Measurements from ENCODE around the gene MARCO. TPM values are rescaled to one million over a fixed set of nuclear protein-coding genes. Genes with fewer than 3 reads are reported as not detected.

The MARCO gene
- total and polyA plus RNA-seq, 2 donors (not counting 3 experiments of a cell fraction or from before 2014, with no cell fraction given): not detected

DNA sequence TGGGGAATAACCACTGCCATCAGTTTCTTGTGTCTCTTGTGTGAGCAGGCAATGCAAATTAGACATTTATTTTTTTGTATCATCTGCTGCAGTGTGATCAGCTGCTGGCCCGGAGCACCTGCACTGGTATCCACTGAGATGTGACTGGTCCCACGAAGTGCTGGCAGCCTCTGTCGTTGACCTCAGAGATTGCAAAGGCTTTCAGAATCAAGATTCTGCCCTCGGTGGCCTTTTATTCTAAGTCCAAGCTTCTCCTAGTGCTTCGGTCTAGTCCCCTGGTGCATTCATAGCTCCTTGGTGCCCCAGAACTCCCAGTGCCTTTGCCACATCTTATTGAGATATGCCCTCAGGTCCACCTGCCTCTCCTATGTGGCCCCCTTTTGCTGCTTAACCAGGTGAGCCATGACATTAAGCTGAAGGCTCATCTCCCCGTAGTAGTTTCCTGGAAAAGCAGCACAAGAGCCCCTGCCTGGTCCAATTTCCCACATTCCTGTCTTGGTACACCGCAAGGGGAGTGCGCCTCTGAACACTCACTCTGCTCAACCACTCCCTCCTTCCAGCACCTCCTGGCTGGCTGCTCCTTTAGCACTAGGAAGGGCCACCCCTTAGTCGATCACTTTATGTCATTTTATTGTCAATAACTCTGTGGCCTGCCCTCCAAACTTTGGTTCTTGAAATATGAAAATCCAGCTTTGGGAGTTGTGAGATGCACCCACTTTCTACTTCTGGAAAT, 27.1 kb upstream of the MARCO start:
- no peaks in the 10 kb centered on the region for H3K9me1 ChIP-seq (replicated peaks; ENCODE audit: control insufficient read depth, extremely low read depth, insufficient read depth, low read length)
- H3K4me2 ChIP-seq (ENCODE audit: insufficient read depth, low read length): no peak overlapping the region
- FAIRE-seq (no peak), DNase-seq (ENCODE audit: low read depth, low spot score) (no peak)
- no peak overlapping the region for H3K27ac ChIP-seq (ENCODE audit: insufficient read depth, low read depth, low read length)
- BruUV-seq (replicated peaks): no TSS peak
- no peaks in the 10 kb centered on the region for H3K79me2 ChIP-seq (ENCODE audit: control insufficient read depth, insufficient read depth, low read length)
- H3K36me3 ChIP-seq (ENCODE audit: control insufficient read depth in 2 of 2, extremely low read depth in 1 of 2, insufficient read depth in 2 of 2, low read length in 2 of 2): no peaks in the 10 kb centered on the region
- H3K27me3 ChIP-seq (ENCODE audit: control insufficient read depth in 2 of 2, insufficient read depth in 2 of 2, low read length in 2 of 2): no peaks in the 10 kb centered on the region
- H4K20me1 ChIP-seq (replicated peaks; ENCODE audit: control insufficient read depth, extremely low read depth, insufficient read depth, low read length): no peaks in the 10 kb centered on the region
- no peaks in the 10 kb centered on the region for H3K4me1 ChIP-seq (ENCODE audit: control insufficient read depth, extremely low read depth, insufficient read depth, low read length)
- ChIA-PET CTCF (no interaction called here), POLR2A (no interaction called here)
- TF ChIP-seq POLR2AphosphoS5 (IDR thresholded peaks at IDR 0.05; ENCODE audit: insufficient read depth, low read depth, low read length) (no peak), FOS (IDR thresholded peaks at IDR 0.05; ENCODE audit: borderline replicate concordance, insufficient read depth, low read length) (no peak), EZH2 (IDR thresholded peaks at IDR 0.05; ENCODE audit: borderline replicate concordance, low read depth, low read length, severe bottlenecking) (no peak)
- intact Hi-C loops (cut with micrococcal nuclease) (no loop called here), dilution Hi-C loops (cut with MboI; ENCODE audit: extremely low pct_ligation_motif_present, low sequenced_read_pairs) (no loop called here)
- H2AFZ ChIP-seq (ENCODE audit: low read depth, low read length): no peak overlapping the region
- no peak overlapping the region for H3K9ac ChIP-seq (replicated peaks; ENCODE audit: extremely low read depth, insufficient read depth, low read length)
- no peak overlapping the region for H3K4me3 ChIP-seq (replicated peaks in 1 of 3; ENCODE audit: insufficient read depth in 1 of 3, low read depth in 1 of 3, low read length in 3 of 3)
- H3K9me3 ChIP-seq (replicated peaks; ENCODE audit: control insufficient read depth, insufficient read depth, low read length): no peaks in the 10 kb centered on the region

DNA sequence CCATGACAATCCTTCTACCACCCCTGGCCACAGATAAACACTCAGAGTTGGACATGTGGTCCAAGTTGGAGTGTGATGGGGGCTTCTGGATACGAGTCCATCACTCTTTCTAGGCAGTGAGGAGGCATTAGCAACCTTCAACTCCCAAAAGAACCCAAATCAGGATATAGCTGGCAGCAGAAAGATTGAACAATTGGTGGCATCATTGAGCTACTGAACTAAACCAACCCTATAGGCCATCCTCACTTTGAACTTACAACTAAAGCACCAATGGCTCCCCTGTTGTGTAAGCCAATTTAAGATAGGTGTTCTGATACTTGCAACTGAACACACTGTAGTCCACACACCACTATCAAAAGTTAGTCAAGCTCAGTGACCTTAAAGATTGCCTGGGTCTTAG, 24.0 kb upstream of the MARCO start:
- intact Hi-C loops (cut with micrococcal nuclease) (no loop called here), dilution Hi-C loops (cut with MboI; ENCODE audit: extremely low pct_ligation_motif_present, low sequenced_read_pairs) (no loop called here)
- Histone ChIP-seq H3K36me3 (ENCODE audit: control insufficient read depth in 2 of 2, extremely low read depth in 1 of 2, insufficient read depth in 2 of 2, low read length in 2 of 2) (no peaks in the 10 kb centered on the region), H3K9ac (replicated peaks; ENCODE audit: extremely low read depth, insufficient read depth, low read length) (no peak overlapping the region), H2AFZ (ENCODE audit: low read depth, low read length) (no peak overlapping the region), H3K4me1 (ENCODE audit: control insufficient read depth, extremely low read depth, insufficient read depth, low read length) (no peaks in the 10 kb centered on the region), H3K9me3 (replicated peaks; ENCODE audit: control insufficient read depth, insufficient read depth, low read length) (no peaks in the 10 kb centered on the region), H3K27ac (ENCODE audit: insufficient read depth, low read depth, low read length) (no peak overlapping the region), H3K9me1 (replicated peaks; ENCODE audit: control insufficient read depth, extremely low read depth, insufficient read depth, low read length) (no peaks in the 10 kb centered on the region), H3K27me3 (ENCODE audit: control insufficient read depth in 2 of 2, insufficient read depth in 2 of 2, low read length in 2 of 2) (no peaks in the 10 kb centered on the region), H3K4me2 (ENCODE audit: insufficient read depth, low read length) (no peak overlapping the region), H4K20me1 (replicated peaks; ENCODE audit: control insufficient read depth, extremely low read depth, insufficient read depth, low read length) (no peaks in the 10 kb centered on the region), H3K4me3 (replicated peaks in 1 of 3; ENCODE audit: insufficient read depth in 1 of 3, low read depth in 1 of 3, low read length in 3 of 3) (no peak overlapping the region), H3K79me2 (ENCODE audit: control insufficient read depth, insufficient read depth, low read length) (no peaks in the 10 kb centered on the region)
- BruUV-seq (replicated peaks): no TSS peak
- DNase-seq (ENCODE audit: low read depth, low spot score): no peak
- no peak for FAIRE-seq
- ChIA-PET CTCF (no interaction called here), POLR2A (no interaction called here)
- no peak for TF ChIP-seq JUN (IDR thresholded peaks at IDR 0.05; ENCODE audit: borderline replicate concordance, insufficient read depth, insufficient read length, low read depth)
- TF ChIP-seq GATA2 (IDR thresholded peaks at IDR 0.05; ENCODE audit: insufficient read depth, insufficient read length, low read depth, low read length): no peak
